Liver (tissue), 9 donors: ENCODE data around the gene ST6GAL1. TPM values are rescaled to one million over a fixed set of nuclear protein-coding genes. Genes with fewer than 3 reads are reported as not detected.

Experiments used
- DNase-seq: peaks from one replicate; pipeline ENCODE4 v3.0.0-alpha.2; 2017; ENCODE audit warnings: low spot score
- H3K27ac ChIP-seq, 2 donors: one replicate each; pipeline ENCODE4 v1.7.0; 2013; ENCODE audit warnings: inconsistent platforms in 2 of 2, low read length in 2 of 2, control low read depth in 1 of 2, low read depth in 1 of 2, mild to moderate bottlenecking in 1 of 2
- H3K27me3 ChIP-seq, 4 donors: one replicate each; pipeline versions ENCODE4 v1.6.1 to v1.7.0; 2013; ENCODE audit warnings: low read length in 3 of 4, inconsistent platforms in 1 of 4, mild to moderate bottlenecking in 1 of 4, moderate library complexity in 1 of 4; ENCODE audit not compliant: control insufficient read depth in 4 of 4, insufficient read depth in 4 of 4
- H3K36me3 ChIP-seq, 4 donors: one replicate each; pipeline versions ENCODE4 v1.6.1 to v1.7.0; 2013; ENCODE audit warnings: low read length in 3 of 4, mild to moderate bottlenecking in 3 of 4, low read depth in 1 of 4, moderate library complexity in 1 of 4; ENCODE audit not compliant: control insufficient read depth in 4 of 4, insufficient read depth in 3 of 4
- H3K4me1 ChIP-seq, 4 donors: one replicate each; pipeline versions ENCODE4 v1.6.1 to v1.7.0; 2013; ENCODE audit warnings: low read length in 3 of 4, mild to moderate bottlenecking in 3 of 4, moderate library complexity in 1 of 4; ENCODE audit not compliant: control insufficient read depth in 4 of 4, insufficient read depth in 4 of 4
- H3K4me3 ChIP-seq, 3 donors: one replicate each; pipeline versions ENCODE4 v1.6.1 to v1.7.0; 2013; ENCODE audit warnings: low read length in 3 of 3, control low read depth in 1 of 3, low read depth in 1 of 3, mild to moderate bottlenecking in 1 of 3
- H3K9ac ChIP-seq, 2 donors: one replicate each; pipeline ENCODE4 v1.7.0; 2013; ENCODE audit warnings: low read length in 2 of 2, mild to moderate bottlenecking in 2 of 2, moderate library complexity in 2 of 2, control low read depth in 1 of 2, low read depth in 1 of 2
- H3K9me3 ChIP-seq, 4 donors: one replicate each; pipeline versions ENCODE4 v1.6.1 to v1.7.0; 2013; ENCODE audit warnings: low read length in 3 of 4; ENCODE audit not compliant: control insufficient read depth in 4 of 4
- EGR1 ChIP-seq, 2 donors: IDR thresholded peaks; 2 replicates each; pipeline ENCODE4 v1.6.1; 2016 to 2018; ENCODE audit warnings: antibody characterized with exemption in 2 of 2, low read depth in 2 of 2
- FOXA1 ChIP-seq: IDR thresholded peaks from 2 replicates; pipeline ENCODE4 v1.6.1; 2016; ENCODE audit warnings: antibody characterized with exemption
- FOXA2 ChIP-seq: IDR thresholded peaks from 2 replicates; pipeline ENCODE4 v1.6.1; 2016; ENCODE audit warnings: antibody characterized with exemption
- GABPA ChIP-seq, 2 donors: IDR thresholded peaks in 1 of 2; conservative IDR thresholded peaks in 1 of 2; 2 replicates each; pipeline ENCODE4 v1.6.1; 2016; ENCODE audit warnings: antibody characterized with exemption in 2 of 2, mild to moderate bottlenecking in 1 of 2, moderate library complexity in 1 of 2
- HNF4A ChIP-seq, 2 donors: conservative IDR thresholded peaks; 2 replicates each; pipeline ENCODE4 v1.6.1; 2016; ENCODE audit warnings: antibody characterized with exemption in 2 of 2, mild to moderate bottlenecking in 2 of 2
- HNF4G ChIP-seq: IDR thresholded peaks from 2 replicates; pipeline ENCODE4 v1.6.1; 2016; ENCODE audit warnings: antibody characterized with exemption
- JUND ChIP-seq, 2 donors: IDR thresholded peaks; 2 replicates each; pipeline ENCODE4 v1.6.1; 2016; ENCODE audit warnings: antibody characterized with exemption in 2 of 2
- NR2F2 ChIP-seq: IDR thresholded peaks from 2 replicates; pipeline ENCODE4 v1.6.1; 2016; ENCODE audit warnings: antibody characterized with exemption
- RXRA ChIP-seq, 2 donors: IDR thresholded peaks; 2 replicates each; pipeline ENCODE4 v1.6.1; 2017 to 2018; ENCODE audit warnings: antibody characterized with exemption in 2 of 2, mild to moderate bottlenecking in 1 of 2
- SP1 ChIP-seq: IDR thresholded peaks from 2 replicates; pipeline ENCODE4 v1.6.1; 2018; ENCODE audit warnings: antibody characterized with exemption, mild to moderate bottlenecking
- TAF1 ChIP-seq: conservative IDR thresholded peaks from 2 replicates; pipeline ENCODE4 v1.6.1; 2016; ENCODE audit warnings: antibody characterized with exemption, mild to moderate bottlenecking
- YY1 ChIP-seq: IDR thresholded peaks from 2 replicates; pipeline ENCODE4 v1.6.1; 2016; ENCODE audit warnings: antibody characterized with exemption, mild to moderate bottlenecking
- WGBS: extraction: QIAGEN DNeasy Blood & Tissue Kit; methylation state at CpG from one replicate; pipeline ENCODE4 v1.1.7; 2013; 5-methylcytosine and 5-hydroxymethylcytosine counted together
- polyA plus RNA-seq, 2 donors: library from polyadenylated mRNA; stranded (reverse) in 1 of 2; unstranded in 1 of 2; fragments of 200-250 nt in 1 of 2; fragments of >200 nt in 1 of 2; fragmentation: Nextera tagmentation in 1 of 2; extraction: Ambion mirVana in 1 of 2; gene quantifications; one replicate each; pipeline versions ENCODE4 v1.2.1 to v1.2.3, GENCODE V29; 2013 to 2015
- total RNA-seq, 2 donors: library from RNA; depleted of rRNA; stranded (reverse); fragments of >200 nt; gene quantifications; one replicate each; pipeline ENCODE4 v1.2.3, GENCODE V29; 2014
- TF ChIP-seq, protein P1 (sequence below): IDR thresholded peaks from 2 replicates; pipeline ENCODE4 v1.6.1; 2016; ENCODE audit warnings: antibody characterized with exemption
- TF ChIP-seq, protein P2 (sequence below): IDR thresholded peaks from 2 replicates; pipeline ENCODE4 v1.6.1; 2016; ENCODE audit warnings: antibody characterized with exemption, mild to moderate bottlenecking
- TF ChIP-seq, protein P3 (sequence below): IDR thresholded peaks from 2 replicates; pipeline ENCODE4 v1.6.1; 2016; ENCODE audit warnings: antibody characterized with exemption
- TF ChIP-seq, protein P4 (sequence below): IDR thresholded peaks from 2 replicates; pipeline ENCODE4 v1.6.1; 2016; ENCODE audit warnings: antibody characterized with exemption
- TF ChIP-seq, protein P5 (sequence below): fragments of 150-350 bp; IDR thresholded peaks from 2 replicates; pipeline ENCODE4 v1.5.1; 2017; ENCODE audit warnings: improper control_type of control experiment, low read depth, low read length; ENCODE audit not compliant: missing input control
- donor health status: healthy.
- donor health status: healthy.
- donor health status: healthy.
- donor health status: healthy.
- donor health status: healthy.

Gene ST6GAL1
- total and polyA plus RNA-seq, 4 donors, result 102 to 425 (median 328) TPM

GRCh38 chr3:186946756-186947375 lies 16.5 kb downstream of the ST6GAL1 start (continued):
- TF ChIP-seq, protein P1, sequence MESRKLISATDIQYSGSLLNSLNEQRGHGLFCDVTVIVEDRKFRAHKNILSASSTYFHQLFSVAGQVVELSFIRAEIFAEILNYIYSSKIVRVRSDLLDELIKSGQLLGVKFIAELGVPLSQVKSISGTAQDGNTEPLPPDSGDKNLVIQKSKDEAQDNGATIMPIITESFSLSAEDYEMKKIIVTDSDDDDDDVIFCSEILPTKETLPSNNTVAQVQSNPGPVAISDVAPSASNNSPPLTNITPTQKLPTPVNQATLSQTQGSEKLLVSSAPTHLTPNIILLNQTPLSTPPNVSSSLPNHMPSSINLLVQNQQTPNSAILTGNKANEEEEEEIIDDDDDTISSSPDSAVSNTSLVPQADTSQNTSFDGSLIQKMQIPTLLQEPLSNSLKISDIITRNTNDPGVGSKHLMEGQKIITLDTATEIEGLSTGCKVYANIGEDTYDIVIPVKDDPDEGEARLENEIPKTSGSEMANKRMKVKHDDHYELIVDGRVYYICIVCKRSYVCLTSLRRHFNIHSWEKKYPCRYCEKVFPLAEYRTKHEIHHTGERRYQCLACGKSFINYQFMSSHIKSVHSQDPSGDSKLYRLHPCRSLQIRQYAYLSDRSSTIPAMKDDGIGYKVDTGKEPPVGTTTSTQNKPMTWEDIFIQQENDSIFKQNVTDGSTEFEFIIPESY, result no peak
- TF ChIP-seq, protein P2, sequence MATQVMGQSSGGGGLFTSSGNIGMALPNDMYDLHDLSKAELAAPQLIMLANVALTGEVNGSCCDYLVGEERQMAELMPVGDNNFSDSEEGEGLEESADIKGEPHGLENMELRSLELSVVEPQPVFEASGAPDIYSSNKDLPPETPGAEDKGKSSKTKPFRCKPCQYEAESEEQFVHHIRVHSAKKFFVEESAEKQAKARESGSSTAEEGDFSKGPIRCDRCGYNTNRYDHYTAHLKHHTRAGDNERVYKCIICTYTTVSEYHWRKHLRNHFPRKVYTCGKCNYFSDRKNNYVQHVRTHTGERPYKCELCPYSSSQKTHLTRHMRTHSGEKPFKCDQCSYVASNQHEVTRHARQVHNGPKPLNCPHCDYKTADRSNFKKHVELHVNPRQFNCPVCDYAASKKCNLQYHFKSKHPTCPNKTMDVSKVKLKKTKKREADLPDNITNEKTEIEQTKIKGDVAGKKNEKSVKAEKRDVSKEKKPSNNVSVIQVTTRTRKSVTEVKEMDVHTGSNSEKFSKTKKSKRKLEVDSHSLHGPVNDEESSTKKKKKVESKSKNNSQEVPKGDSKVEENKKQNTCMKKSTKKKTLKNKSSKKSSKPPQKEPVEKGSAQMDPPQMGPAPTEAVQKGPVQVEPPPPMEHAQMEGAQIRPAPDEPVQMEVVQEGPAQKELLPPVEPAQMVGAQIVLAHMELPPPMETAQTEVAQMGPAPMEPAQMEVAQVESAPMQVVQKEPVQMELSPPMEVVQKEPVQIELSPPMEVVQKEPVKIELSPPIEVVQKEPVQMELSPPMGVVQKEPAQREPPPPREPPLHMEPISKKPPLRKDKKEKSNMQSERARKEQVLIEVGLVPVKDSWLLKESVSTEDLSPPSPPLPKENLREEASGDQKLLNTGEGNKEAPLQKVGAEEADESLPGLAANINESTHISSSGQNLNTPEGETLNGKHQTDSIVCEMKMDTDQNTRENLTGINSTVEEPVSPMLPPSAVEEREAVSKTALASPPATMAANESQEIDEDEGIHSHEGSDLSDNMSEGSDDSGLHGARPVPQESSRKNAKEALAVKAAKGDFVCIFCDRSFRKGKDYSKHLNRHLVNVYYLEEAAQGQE, result no peak

GRCh38 chr3:186949281-186949982 lies 19.1 kb downstream of the ST6GAL1 start:
- peaks cover 0 to 10% (median 5%) of the 10 kb centered on the region in 4 donors for H3K4me1 ChIP-seq
- no peak overlapping the region for H3K27ac ChIP-seq
- 88% methylated on average over 7 of the region's 7 CpGs for WGBS

More at GRCh38 chr3:186949281-186949982, 19.1 kb downstream of the ST6GAL1 start:
- no peak for DNase-seq
- H3K9me3 ChIP-seq, result no peaks in the 10 kb centered on the region
- no peaks in the 10 kb centered on the region for H3K27me3 ChIP-seq
- TF ChIP-seq, protein P3, sequence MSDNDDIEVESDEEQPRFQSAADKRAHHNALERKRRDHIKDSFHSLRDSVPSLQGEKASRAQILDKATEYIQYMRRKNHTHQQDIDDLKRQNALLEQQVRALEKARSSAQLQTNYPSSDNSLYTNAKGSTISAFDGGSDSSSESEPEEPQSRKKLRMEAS, result no peak
- no peak for TF ChIP-seq YY1
- no peak for TF ChIP-seq RXRA (IDR thresholded peaks at IDR 0.05)
- no peak for TF ChIP-seq HNF4G
- no peak for TF ChIP-seq FOXA1
- no peak for TF ChIP-seq SP1
- no peak for TF ChIP-seq JUND (IDR thresholded peaks at IDR 0.05)
- TF ChIP-seq, protein P4, sequence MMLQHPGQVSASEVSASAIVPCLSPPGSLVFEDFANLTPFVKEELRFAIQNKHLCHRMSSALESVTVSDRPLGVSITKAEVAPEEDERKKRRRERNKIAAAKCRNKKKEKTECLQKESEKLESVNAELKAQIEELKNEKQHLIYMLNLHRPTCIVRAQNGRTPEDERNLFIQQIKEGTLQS, result no peak
- TF ChIP-seq, protein P1, result no peak
- TF ChIP-seq, protein P5, sequence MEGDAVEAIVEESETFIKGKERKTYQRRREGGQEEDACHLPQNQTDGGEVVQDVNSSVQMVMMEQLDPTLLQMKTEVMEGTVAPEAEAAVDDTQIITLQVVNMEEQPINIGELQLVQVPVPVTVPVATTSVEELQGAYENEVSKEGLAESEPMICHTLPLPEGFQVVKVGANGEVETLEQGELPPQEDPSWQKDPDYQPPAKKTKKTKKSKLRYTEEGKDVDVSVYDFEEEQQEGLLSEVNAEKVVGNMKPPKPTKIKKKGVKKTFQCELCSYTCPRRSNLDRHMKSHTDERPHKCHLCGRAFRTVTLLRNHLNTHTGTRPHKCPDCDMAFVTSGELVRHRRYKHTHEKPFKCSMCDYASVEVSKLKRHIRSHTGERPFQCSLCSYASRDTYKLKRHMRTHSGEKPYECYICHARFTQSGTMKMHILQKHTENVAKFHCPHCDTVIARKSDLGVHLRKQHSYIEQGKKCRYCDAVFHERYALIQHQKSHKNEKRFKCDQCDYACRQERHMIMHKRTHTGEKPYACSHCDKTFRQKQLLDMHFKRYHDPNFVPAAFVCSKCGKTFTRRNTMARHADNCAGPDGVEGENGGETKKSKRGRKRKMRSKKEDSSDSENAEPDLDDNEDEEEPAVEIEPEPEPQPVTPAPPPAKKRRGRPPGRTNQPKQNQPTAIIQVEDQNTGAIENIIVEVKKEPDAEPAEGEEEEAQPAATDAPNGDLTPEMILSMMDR, result no peak
- TF ChIP-seq GABPA (IDR thresholded peaks at IDR 0.05 in 1 of 2, conservative IDR thresholded peaks at IDR 0.05 in 1 of 2), result no peak
- TF ChIP-seq NR2F2, result no peak
- no peak for TF ChIP-seq FOXA2
- TF ChIP-seq TAF1, result no peak
- TF ChIP-seq EGR1 (IDR thresholded peaks at IDR 0.05; ENCODE audit: low read depth in 2 of 2), result no peak
- TF ChIP-seq HNF4A (conservative IDR thresholded peaks at IDR 0.05), result no peak
- H3K36me3 ChIP-seq, result no peaks in the 10 kb centered on the region
- H3K4me3 ChIP-seq, result no peak overlapping the region
- no peak overlapping the region for H3K9ac ChIP-seq
